ENCODE results near the gene EPB41L5. TPM values are rescaled to one million over a fixed set of nuclear protein-coding genes. Genes with fewer than 3 reads are reported as not detected.

The EPB41L5 gene
- total and polyA plus RNA-seq, 9 of the 15 experiments (the other 6 are each of a cell fraction or from before 2014, with no cell fraction given): 2.3 to 14.1 (median 8.2) TPM

DNA sequence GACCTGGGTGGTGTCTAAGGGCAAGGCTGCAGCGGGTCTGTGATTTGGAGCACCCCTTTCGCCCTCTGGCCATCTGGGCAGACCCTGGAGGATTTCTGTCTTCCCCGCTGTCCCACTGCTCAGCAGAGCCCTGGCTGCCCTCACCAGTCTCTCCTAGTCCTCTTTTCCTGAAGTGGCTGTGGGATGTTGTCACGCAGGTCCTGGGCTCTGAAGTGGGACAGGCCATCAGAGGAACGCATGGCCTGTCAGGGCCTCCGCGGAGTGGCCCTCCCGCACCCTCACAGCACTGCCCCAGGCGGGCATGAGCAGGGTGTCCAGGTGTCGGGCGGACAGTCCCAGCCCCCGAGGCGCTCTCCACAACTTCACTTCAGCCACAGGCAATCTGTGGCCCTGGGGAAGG, 211.4 kb downstream of the EPB41L5 start (continued):
- TF ChIP-seq KDM2B (CRISPR knock-in tag; IDR thresholded peaks at IDR 0.05) (no peak), CBFA2T3 (IDR thresholded peaks at IDR 0.05) (no peak), CBX2 (IDR thresholded peaks at IDR 0.05; ENCODE audit: insufficient read depth, low read length, poor library complexity, severe bottlenecking) (no peak), DIDO1 (tag; IDR thresholded peaks at IDR 0.05; ENCODE audit: low read depth) (no peak), HNRNPLL (IDR thresholded peaks at IDR 0.05; ENCODE audit: low read depth, low read length, poor library complexity, severe bottlenecking) (no peak), RBM17 (IDR thresholded peaks at IDR 0.05; ENCODE audit: borderline replicate concordance, low read depth, low read length) (no peak), NR2F6 (CRISPR knock-in tag; IDR thresholded peaks at IDR 0.05) (no peak)
- TF ChIP-seq, protein P1, sequence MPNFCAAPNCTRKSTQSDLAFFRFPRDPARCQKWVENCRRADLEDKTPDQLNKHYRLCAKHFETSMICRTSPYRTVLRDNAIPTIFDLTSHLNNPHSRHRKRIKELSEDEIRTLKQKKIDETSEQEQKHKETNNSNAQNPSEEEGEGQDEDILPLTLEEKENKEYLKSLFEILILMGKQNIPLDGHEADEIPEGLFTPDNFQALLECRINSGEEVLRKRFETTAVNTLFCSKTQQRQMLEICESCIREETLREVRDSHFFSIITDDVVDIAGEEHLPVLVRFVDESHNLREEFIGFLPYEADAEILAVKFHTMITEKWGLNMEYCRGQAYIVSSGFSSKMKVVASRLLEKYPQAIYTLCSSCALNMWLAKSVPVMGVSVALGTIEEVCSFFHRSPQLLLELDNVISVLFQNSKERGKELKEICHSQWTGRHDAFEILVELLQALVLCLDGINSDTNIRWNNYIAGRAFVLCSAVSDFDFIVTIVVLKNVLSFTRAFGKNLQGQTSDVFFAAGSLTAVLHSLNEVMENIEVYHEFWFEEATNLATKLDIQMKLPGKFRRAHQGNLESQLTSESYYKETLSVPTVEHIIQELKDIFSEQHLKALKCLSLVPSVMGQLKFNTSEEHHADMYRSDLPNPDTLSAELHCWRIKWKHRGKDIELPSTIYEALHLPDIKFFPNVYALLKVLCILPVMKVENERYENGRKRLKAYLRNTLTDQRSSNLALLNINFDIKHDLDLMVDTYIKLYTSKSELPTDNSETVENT (CRISPR knock-in tag; IDR thresholded peaks at IDR 0.05): no peak
- TF ChIP-seq, protein P2, sequence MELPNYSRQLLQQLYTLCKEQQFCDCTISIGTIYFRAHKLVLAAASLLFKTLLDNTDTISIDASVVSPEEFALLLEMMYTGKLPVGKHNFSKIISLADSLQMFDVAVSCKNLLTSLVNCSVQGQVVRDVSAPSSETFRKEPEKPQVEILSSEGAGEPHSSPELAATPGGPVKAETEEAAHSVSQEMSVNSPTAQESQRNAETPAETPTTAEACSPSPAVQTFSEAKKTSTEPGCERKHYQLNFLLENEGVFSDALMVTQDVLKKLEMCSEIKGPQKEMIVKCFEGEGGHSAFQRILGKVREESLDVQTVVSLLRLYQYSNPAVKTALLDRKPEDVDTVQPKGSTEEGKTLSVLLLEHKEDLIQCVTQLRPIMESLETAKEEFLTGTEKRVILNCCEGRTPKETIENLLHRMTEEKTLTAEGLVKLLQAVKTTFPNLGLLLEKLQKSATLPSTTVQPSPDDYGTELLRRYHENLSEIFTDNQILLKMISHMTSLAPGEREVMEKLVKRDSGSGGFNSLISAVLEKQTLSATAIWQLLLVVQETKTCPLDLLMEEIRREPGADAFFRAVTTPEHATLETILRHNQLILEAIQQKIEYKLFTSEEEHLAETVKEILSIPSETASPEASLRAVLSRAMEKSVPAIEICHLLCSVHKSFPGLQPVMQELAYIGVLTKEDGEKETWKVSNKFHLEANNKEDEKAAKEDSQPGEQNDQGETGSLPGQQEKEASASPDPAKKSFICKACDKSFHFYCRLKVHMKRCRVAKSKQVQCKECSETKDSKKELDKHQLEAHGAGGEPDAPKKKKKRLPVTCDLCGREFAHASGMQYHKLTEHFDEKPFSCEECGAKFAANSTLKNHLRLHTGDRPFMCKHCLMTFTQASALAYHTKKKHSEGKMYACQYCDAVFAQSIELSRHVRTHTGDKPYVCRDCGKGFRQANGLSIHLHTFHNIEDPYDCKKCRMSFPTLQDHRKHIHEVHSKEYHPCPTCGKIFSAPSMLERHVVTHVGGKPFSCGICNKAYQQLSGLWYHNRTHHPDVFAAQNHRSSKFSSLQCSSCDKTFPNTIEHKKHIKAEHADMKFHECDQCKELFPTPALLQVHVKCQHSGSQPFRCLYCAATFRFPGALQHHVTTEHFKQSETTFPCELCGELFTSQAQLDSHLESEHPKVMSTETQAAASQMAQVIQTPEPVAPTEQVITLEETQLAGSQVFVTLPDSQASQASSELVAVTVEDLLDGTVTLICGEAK (IDR thresholded peaks at IDR 0.05): no peak
- TF ChIP-seq, protein P2 (CRISPR knock-in tag; IDR thresholded peaks at IDR 0.05): no peak
- TF ChIP-seq, protein P3, sequence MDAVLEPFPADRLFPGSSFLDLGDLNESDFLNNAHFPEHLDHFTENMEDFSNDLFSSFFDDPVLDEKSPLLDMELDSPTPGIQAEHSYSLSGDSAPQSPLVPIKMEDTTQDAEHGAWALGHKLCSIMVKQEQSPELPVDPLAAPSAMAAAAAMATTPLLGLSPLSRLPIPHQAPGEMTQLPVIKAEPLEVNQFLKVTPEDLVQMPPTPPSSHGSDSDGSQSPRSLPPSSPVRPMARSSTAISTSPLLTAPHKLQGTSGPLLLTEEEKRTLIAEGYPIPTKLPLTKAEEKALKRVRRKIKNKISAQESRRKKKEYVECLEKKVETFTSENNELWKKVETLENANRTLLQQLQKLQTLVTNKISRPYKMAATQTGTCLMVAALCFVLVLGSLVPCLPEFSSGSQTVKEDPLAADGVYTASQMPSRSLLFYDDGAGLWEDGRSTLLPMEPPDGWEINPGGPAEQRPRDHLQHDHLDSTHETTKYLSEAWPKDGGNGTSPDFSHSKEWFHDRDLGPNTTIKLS (IDR thresholded peaks at IDR 0.05; ENCODE audit: borderline replicate concordance, low read depth): no peak
